H1 (cell line): ENCODE data around the gene ANLN. TPM values are rescaled to one million over a fixed set of nuclear protein-coding genes. Genes with fewer than 3 reads are reported as not detected.

Source experiments
- CTCF ChIA-PET: fragments of 300-600 bp; sonication (Branson Sonifier 250); formaldehyde crosslinking; loops from one replicate; lab custom pipeline; 2021; ENCODE audit not compliant: partially characterized antibody; lab: Charles Lee
- POLR2A ChIA-PET: fragments of 300-600 bp; sonication (Branson Sonifier 250); formaldehyde crosslinking; loops from one replicate; lab custom pipeline; 2021; ENCODE audit warnings: inconsistent platforms; ENCODE audit not compliant: partially characterized antibody; lab: Charles Lee
- DNase-seq, 2 experiments: peaks; one replicate each; pipeline versions ENCODE4 v3.0.0 to v3.0.0-alpha.2; 2010 to 2022; ENCODE audit warnings: low spot score in 2 of 2, low read depth in 1 of 2, mixed read lengths in 1 of 2
- FAIRE-seq: peaks from 2 replicates; lab custom pipeline; 2011; peaks lifted over from hg19 to GRCh38; lab: Jason Lieb, UNC
- H2AFZ ChIP-seq: 2 replicates; pipeline ENCODE4 v1.8.1; 2012; ENCODE audit warnings: low read length, inconsistent platforms
- H2AK5ac ChIP-seq: 2 replicates; pipeline ENCODE4 v1.6.1; 2013; ENCODE audit warnings: low read depth, low read length
- H2BK120ac ChIP-seq: replicated peaks from 2 replicates; pipeline ENCODE3; 2013; ENCODE audit warnings: low read depth, low read length, inconsistent platforms
- H2BK12ac ChIP-seq: 2 replicates; pipeline ENCODE4 v1.6.1; 2013; ENCODE audit warnings: low read depth, low read length
- H2BK15ac ChIP-seq: 2 replicates; pipeline ENCODE4 v1.6.1; 2013; ENCODE audit warnings: low read length
- H2BK20ac ChIP-seq: 2 replicates; pipeline ENCODE4 v1.6.1; 2013; ENCODE audit warnings: low read length
- H2BK5ac ChIP-seq: 2 replicates; pipeline ENCODE4 v1.6.1; 2013; ENCODE audit warnings: low read depth, low read length
- H3K14ac ChIP-seq: 2 replicates; pipeline ENCODE4 v1.6.1; 2013; ENCODE audit warnings: inconsistent platforms; ENCODE audit not compliant: insufficient read length
- H3K18ac ChIP-seq: 2 replicates; pipeline ENCODE4 v1.6.1; 2013; ENCODE audit warnings: low read length; ENCODE audit errors: extremely low read depth
- H3K23ac ChIP-seq: 2 replicates; pipeline ENCODE4 v1.6.1; 2013; ENCODE audit warnings: inconsistent platforms; ENCODE audit not compliant: insufficient read length
- H3K23me2 ChIP-seq: 2 replicates; pipeline ENCODE4 v1.6.1; 2013; ENCODE audit warnings: low read depth, low read length
- H3K27ac ChIP-seq: 2 replicates; pipeline ENCODE4 v1.6.1; 2011; ENCODE audit warnings: low read depth, low read length, inconsistent platforms
- H3K27me3 ChIP-seq, 4 experiments: replicated peaks in 1 of 4; 1 replicate in 1 of 4; 2 replicates in 3 of 4; pipeline versions ENCODE4 v1.6.1 to v1.8.1; 2011 to 2013; ENCODE audit warnings: low read length in 3 of 4, mild to moderate bottlenecking in 3 of 4, inconsistent platforms in 2 of 4, mixed read lengths in 2 of 4, moderate library complexity in 1 of 4; ENCODE audit not compliant: control insufficient read depth in 3 of 4, insufficient read depth in 3 of 4; ENCODE audit errors: extremely low read depth in 1 of 4
- H3K36me3 ChIP-seq, 4 experiments: 2 replicates each; pipeline versions ENCODE4 v1.6.1 to v1.8.1; 2011 to 2013; ENCODE audit warnings: mild to moderate bottlenecking in 4 of 4, low read length in 3 of 4, moderate library complexity in 2 of 4, control low read depth in 1 of 4, inconsistent platforms in 1 of 4; ENCODE audit not compliant: insufficient read depth in 4 of 4, control insufficient read depth in 2 of 4
- H3K4ac ChIP-seq: replicated peaks from 2 replicates; pipeline ENCODE3; 2013; ENCODE audit warnings: low read length, low read depth, mixed read lengths, inconsistent platforms; ENCODE audit not compliant: insufficient read length
- H3K4me1 ChIP-seq, 4 experiments: replicated peaks in 1 of 4; 1 replicate in 1 of 4; 2 replicates in 3 of 4; pipeline versions ENCODE4 v1.6.1 to v1.8.1; 2011 to 2013; ENCODE audit warnings: low read length in 3 of 4, inconsistent platforms in 2 of 4, mixed read lengths in 1 of 4; ENCODE audit not compliant: insufficient read depth in 4 of 4, control insufficient read depth in 3 of 4
- H3K4me2 ChIP-seq, 2 experiments: 2 replicates each; pipeline versions ENCODE4 v1.6.1 to v1.8.1; 2011 to 2013; ENCODE audit warnings: low read depth in 2 of 2, low read length in 2 of 2, control low read depth in 1 of 2, inconsistent platforms in 1 of 2, mild to moderate bottlenecking in 1 of 2; ENCODE audit not compliant: insufficient read depth in 1 of 2
- H3K4me3 ChIP-seq, 4 experiments: fragments of 200-600, 300-600 bp in 1 of 4; sonication (generic), shearing (Covaris generic), sonication (Bioruptor Twin) in 1 of 4; 2 replicates each; pipeline versions ENCODE4 v1.5.1 to v1.8.1; 2011 to 2016; ENCODE audit warnings: low read length in 4 of 4, low read depth in 3 of 4, control low read depth in 2 of 4, inconsistent platforms in 2 of 4, mild to moderate bottlenecking in 2 of 4, mixed read lengths in 1 of 4, moderate library complexity in 1 of 4; ENCODE audit not compliant: insufficient read depth in 2 of 4; ENCODE audit errors: extremely low read depth in 1 of 4
- H3K56ac ChIP-seq: replicated peaks from 2 replicates; pipeline ENCODE3; 2013; ENCODE audit warnings: low read depth, mild to moderate bottlenecking, mixed read lengths, low read length, inconsistent platforms; ENCODE audit not compliant: insufficient read length
- H3K79me1 ChIP-seq: 2 replicates; pipeline ENCODE4 v1.6.1; 2013; ENCODE audit warnings: low read depth, low read length, control low read depth
- H3K79me2 ChIP-seq, 2 experiments: 2 replicates each; pipeline versions ENCODE4 v1.6.1 to v1.8.1; 2012 to 2013; ENCODE audit warnings: low read length in 2 of 2, mild to moderate bottlenecking in 2 of 2, inconsistent platforms in 1 of 2; ENCODE audit not compliant: insufficient read depth in 2 of 2, control insufficient read depth in 1 of 2
- H3K9ac ChIP-seq, 4 experiments: replicated peaks in 1 of 4; 1 replicate in 1 of 4; 2 replicates in 3 of 4; pipeline versions ENCODE4 v1.6.1 to v1.8.1; 2011 to 2013; ENCODE audit warnings: low read depth in 3 of 4, low read length in 3 of 4, control low read depth in 2 of 4, mild to moderate bottlenecking in 2 of 4, moderate library complexity in 2 of 4, inconsistent platforms in 1 of 4; ENCODE audit errors: extremely low read depth in 1 of 4
- H3K9me3 ChIP-seq, 2 experiments: 2 replicates each; pipeline versions ENCODE4 v1.6.1 to v1.8.1; 2012 to 2013; ENCODE audit warnings: mild to moderate bottlenecking in 2 of 2, moderate library complexity in 2 of 2, control low read depth in 1 of 2, inconsistent platforms in 1 of 2, low read depth in 1 of 2, low read length in 1 of 2, mixed read lengths in 1 of 2; ENCODE audit not compliant: insufficient read depth in 2 of 2
- H4K20me1 ChIP-seq, 2 experiments: replicated peaks in 1 of 2; 2 replicates each; pipeline versions ENCODE3 to v1.8.1; 2011 to 2013; ENCODE audit warnings: inconsistent platforms in 2 of 2, low read length in 2 of 2, mild to moderate bottlenecking in 1 of 2; ENCODE audit not compliant: insufficient read depth in 2 of 2, control insufficient read depth in 1 of 2
- H4K5ac ChIP-seq: 2 replicates; pipeline ENCODE4 v1.6.1; 2013; ENCODE audit warnings: low read length, low read depth, mixed read lengths, inconsistent platforms; ENCODE audit not compliant: insufficient read length
- H4K8ac ChIP-seq: 2 replicates; pipeline ENCODE4 v1.8.0; 2013; ENCODE audit warnings: mild to moderate bottlenecking, moderate library complexity, low read length, inconsistent platforms; ENCODE audit not compliant: insufficient read depth; ENCODE audit errors: extremely low read depth
- H4K91ac ChIP-seq: replicated peaks from 2 replicates; pipeline ENCODE3; 2013; ENCODE audit warnings: low read length, mixed read lengths, inconsistent platforms; ENCODE audit not compliant: insufficient read length
- CTBP2 ChIP-seq: IDR thresholded peaks from 2 replicates; pipeline ENCODE4 v1.7.0; 2011; ENCODE audit warnings: borderline replicate concordance, mild to moderate bottlenecking, moderate library complexity, mixed read lengths, low read length; ENCODE audit not compliant: insufficient read depth, insufficient read length
- JUND ChIP-seq: IDR thresholded peaks from 2 replicates; pipeline ENCODE4 v1.6.1; 2011; ENCODE audit warnings: mild to moderate bottlenecking, improper control_type of control experiment, low read length
- KDM5A ChIP-seq: fragments of 200-600 bp; IDR thresholded peaks from 2 replicates; pipeline ENCODE4 v1.7.1; 2012; ENCODE audit warnings: mild to moderate bottlenecking, low read length, inconsistent platforms, mixed read lengths
- MAFK ChIP-seq: IDR thresholded peaks from 2 replicates; pipeline ENCODE4 v1.6.1; 2012; ENCODE audit warnings: low read depth, mild to moderate bottlenecking, improper control_type of control experiment, low read length
- SP1 ChIP-seq: IDR thresholded peaks from 2 replicates; pipeline ENCODE4 v1.6.1; 2011; ENCODE audit warnings: low read depth, low read length
- YY1 ChIP-seq: IDR thresholded peaks from 2 replicates; pipeline ENCODE4 v1.6.1; 2011; ENCODE audit warnings: low read depth, mild to moderate bottlenecking, low read length
- WGBS, 2 experiments: shearing (Covaris generic) in 1 of 2; methylation state at CpG; one replicate each; pipeline versions ENCODE4 v1.1.6 to v1.1.7; 2013 to 2015; ENCODE audit warnings: low lambda C conversion rate in 2 of 2, mixed read lengths in 2 of 2, inconsistent platforms in 1 of 2, low coverage in 1 of 2, missing lambda C conversion rate in 1 of 2; ENCODE audit not compliant: insufficient replicate concordance in 2 of 2, insufficient coverage in 1 of 2, insufficient read length in 1 of 2; ENCODE audit errors: extremely low coverage in 1 of 2, missing lambda C conversion rate in 1 of 2; 5-methylcytosine and 5-hydroxymethylcytosine counted together
- polyA plus RNA-seq, 7 experiments: library from polyadenylated mRNA; depleted of rRNA in 3 of 7; stranded (reverse) in 5 of 7; unstranded in 2 of 7; fragments of >200 nt in 5 of 7; fragments of 200-250 nt in 2 of 7; gene quantifications; 1 replicate in 5 of 7; 2 replicates in 1 of 7; 4 replicates in 1 of 7; pipeline versions ENCODE4 v1.2.1 to v1.2.3, GENCODE V29; 2011 to 2013; ENCODE audit warnings: missing spikeins in 2 of 7, mixed read lengths in 2 of 7
- total RNA-seq: library from RNA; stranded (reverse); fragmentation: NEBNext Ultra II Directional; extraction: Animal tissue kit (Norgen Biotek cat#: 25700); gene quantifications from 2 replicates; pipeline ENCODE4 v1.2.1, GENCODE V29; 2021

Gene ANLN
- total and polyA plus RNA-seq, 2 of the 8 experiments (the other 6 are each of a cell fraction or from before 2014, with no cell fraction given): 18.5 to 90.1 TPM

DNA sequence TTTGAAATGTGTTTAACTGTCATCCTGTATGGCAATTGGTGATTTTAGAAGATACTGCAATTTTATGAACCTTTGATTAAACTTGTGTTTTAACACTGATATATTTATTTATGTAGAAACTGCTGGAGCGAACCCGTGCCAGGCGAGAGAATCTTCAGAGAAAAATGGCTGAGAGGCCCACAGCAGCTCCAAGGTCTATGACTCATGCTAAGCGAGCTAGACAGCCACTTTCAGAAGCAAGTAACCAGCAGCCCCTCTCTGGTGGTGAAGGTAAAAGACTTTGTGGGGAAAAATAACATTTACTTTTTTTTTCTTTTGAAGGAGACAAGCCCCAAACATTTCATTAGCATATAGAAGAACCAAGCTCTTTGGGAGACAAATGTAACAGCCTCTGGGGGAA lies 6.5 kb downstream of the ANLN start:
- H3K4me2 ChIP-seq: no peak overlapping the region
- no peaks in the 10 kb centered on the region for H3K27me3 ChIP-seq
- no peak for FAIRE-seq
- H4K91ac ChIP-seq: no peak overlapping the region
- H3K79me2 ChIP-seq: peaks cover 19 to 49% of the 10 kb centered on the region in 2 experiments
- H2BK12ac ChIP-seq: no peak overlapping the region
- H3K56ac ChIP-seq: no peak overlapping the region
- H3K9me3 ChIP-seq: peaks cover 2 to 4% of the 10 kb centered on the region in 2 experiments; a peak in 1 of 4 replicates
- H3K9ac ChIP-seq: no peak overlapping the region
- H2BK15ac ChIP-seq: no peak overlapping the region
- no peaks in the 10 kb centered on the region for H3K23me2 ChIP-seq
- H4K5ac ChIP-seq: no peak overlapping the region
- WGBS, 2 experiments: 93% methylated on average over 4 of the region's 4 CpGs; no CpG with 5 or more reads in 1 of the 2 experiments
- H2AK5ac ChIP-seq: no peak overlapping the region
- H3K4me1 ChIP-seq: peaks cover 10 to 15% (median 13%) of the 10 kb centered on the region in 4 experiments; a peak in 6 of 7 replicates
- no peak overlapping the region for H3K4me3 ChIP-seq
- peaks cover 2% of the 10 kb centered on the region; the same call in 1 of the 2 replicates for H3K79me1 ChIP-seq
- POLR2A ChIA-PET: no interaction called here
- TF ChIP-seq JUND (no peak), YY1 (no peak), KDM5A (no peak), MAFK (no peak), SP1 (no peak), CTBP2 (no peak)
- TF ChIP-seq, all 59 proteins: peak for 0
- peaks cover 0 to 2% of the 10 kb centered on the region in 2 experiments for H4K20me1 ChIP-seq
- H3K4ac ChIP-seq: no peak overlapping the region
- no peak overlapping the region for H3K23ac ChIP-seq
- H2BK20ac ChIP-seq: no peak overlapping the region
- CTCF ChIA-PET: no interaction called here
- H2BK5ac ChIP-seq: no peak overlapping the region
- no peak overlapping the region for H2AFZ ChIP-seq
- no peak overlapping the region for H4K8ac ChIP-seq
- no peak for DNase-seq
- H3K14ac ChIP-seq: no peak overlapping the region
- H3K18ac ChIP-seq: no peak overlapping the region
- no peak overlapping the region for H2BK120ac ChIP-seq
- peaks cover 6 to 32% (median 21%) of the 10 kb centered on the region in 4 experiments for H3K36me3 ChIP-seq
- H3K27ac ChIP-seq: no peak overlapping the region
